Measurements from ENCODE around the gene FETUB. TPM values are rescaled to one million over a fixed set of nuclear protein-coding genes. Genes with fewer than 3 reads are reported as not detected.

Gene FETUB
- total and polyA plus RNA-seq, 9 donors = not detected

- Histone ChIP-seq H3K4me3 (no peak overlapping the region), H3K36me3 (no peaks in the 10 kb centered on the region), H3K27me3 (no peaks in the 10 kb centered on the region), H3K4me1 (ENCODE audit: insufficient read depth) (no peaks in the 10 kb centered on the region), H3K27ac (no peak overlapping the region), H3K9me3 (no peaks in the 10 kb centered on the region)
- TF ChIP-seq EP300 (IDR thresholded peaks at IDR 0.05) (no peak), CTCF (IDR thresholded peaks at IDR 0.05) (peak; percentile 46 to 88 (median 72))
- peak; percentile 40 to 73 (median 65) for DNase-seq
- 28 to 34% (median 34%) methylated on average over 16 of the region's 16 CpGs for WGBS, 3 donors
- intact Hi-C loops (cut with DNase I) = loop anchor here in 3 of 4 donors (5.0 to 10.0 kb wide), 5 partner anchors 200 to 1100 kb away; no protein-coding TSS in a partner anchor
Measured at GRCh38 chr3:186614597-186615483, 25.4 kb upstream of the FETUB start.

- Histone ChIP-seq H3K27me3 (no peaks in the 10 kb centered on the region), H3K27ac (no peak overlapping the region), H3K9me3 (no peaks in the 10 kb centered on the region), H3K36me3 (no peaks in the 10 kb centered on the region), H3K4me3 (no peak overlapping the region), H3K4me1 (ENCODE audit: insufficient read depth) (no peaks in the 10 kb centered on the region)
- TF ChIP-seq CTCF (IDR thresholded peaks at IDR 0.05) (no peak), EP300 (IDR thresholded peaks at IDR 0.05) (no peak), POLR2A (IDR thresholded peaks at IDR 0.05) (no peak)
- DNase-seq = no peak
- 74 to 79% (median 78%) methylated on average over 8 of the region's 8 CpGs for WGBS, 3 donors
- intact Hi-C loops (cut with DNase I) = loop anchor here in 3 of 4 donors (5.0 to 10.0 kb wide), 5 partner anchors 199 to 1099 kb away; no protein-coding TSS in a partner anchor
Measured at GRCh38 chr3:186616299-186616617, 23.9 kb upstream of the FETUB start.

- H3K36me3 ChIP-seq = no peaks in the 10 kb centered on the region
- WGBS, 3 donors = 17 to 22% (median 19%) methylated on average over 25 to 31 of the region's 31 CpGs
- H3K9me3 ChIP-seq = no peaks in the 10 kb centered on the region
- no peak overlapping the region for H3K27ac ChIP-seq
- H3K4me3 ChIP-seq = no peak overlapping the region
- DNase-seq = peak; percentile 55 to 82 (median 63)
- no peaks in the 10 kb centered on the region for H3K4me1 ChIP-seq (ENCODE audit: insufficient read depth)
- peak; percentile 27 to 41 (median 35) for TF ChIP-seq CTCF (IDR thresholded peaks at IDR 0.05)
- no peak for TF ChIP-seq POLR2A (IDR thresholded peaks at IDR 0.05)
- no peaks in the 10 kb centered on the region for H3K27me3 ChIP-seq
- intact Hi-C loops (cut with DNase I) = loop anchor here in 3 of 4 donors (5.0 to 10.0 kb wide), 5 partner anchors 198 to 1098 kb away; no protein-coding TSS in a partner anchor
Measured at GRCh38 chr3:186617036-186617946, 22.9 kb upstream of the FETUB start.

- TF ChIP-seq POLR2A (IDR thresholded peaks at IDR 0.05) (no peak), EP300 (IDR thresholded peaks at IDR 0.05) (no peak), CTCF (IDR thresholded peaks at IDR 0.05) (no peak)
- intact Hi-C loops (cut with DNase I) = loop anchor here in 3 of 4 donors (5.0 to 10.0 kb wide), 5 partner anchors 196 to 1096 kb away; no protein-coding TSS in a partner anchor
- WGBS, 3 donors = 80 to 83% (median 81%) methylated on average over 8 of the region's 8 CpGs
- no peak for DNase-seq
- no peaks in the 10 kb centered on the region for H3K36me3 ChIP-seq
- H3K4me3 ChIP-seq = no peak overlapping the region
- no peaks in the 10 kb centered on the region for H3K4me1 ChIP-seq (ENCODE audit: insufficient read depth)
- no peaks in the 10 kb centered on the region for H3K27me3 ChIP-seq
- H3K9me3 ChIP-seq = no peaks in the 10 kb centered on the region
- no peak overlapping the region for H3K27ac ChIP-seq
Measured at GRCh38 chr3:186618318-186618938, 21.8 kb upstream of the FETUB start.

Measured in ovary (tissue), 9 donors.